GM18909 (cell line): ENCODE data around the gene NTM.

Experiments used
- ATAC-seq: cut with Tn5 transposase; IDR thresholded peaks from one replicate; pipeline ENCODE4 v1.9.1; 2021; ENCODE audit warnings: mild to moderate bottlenecking; ENCODE audit not compliant: unreplicated experiment, poor library complexity

NTM gene

DNA sequence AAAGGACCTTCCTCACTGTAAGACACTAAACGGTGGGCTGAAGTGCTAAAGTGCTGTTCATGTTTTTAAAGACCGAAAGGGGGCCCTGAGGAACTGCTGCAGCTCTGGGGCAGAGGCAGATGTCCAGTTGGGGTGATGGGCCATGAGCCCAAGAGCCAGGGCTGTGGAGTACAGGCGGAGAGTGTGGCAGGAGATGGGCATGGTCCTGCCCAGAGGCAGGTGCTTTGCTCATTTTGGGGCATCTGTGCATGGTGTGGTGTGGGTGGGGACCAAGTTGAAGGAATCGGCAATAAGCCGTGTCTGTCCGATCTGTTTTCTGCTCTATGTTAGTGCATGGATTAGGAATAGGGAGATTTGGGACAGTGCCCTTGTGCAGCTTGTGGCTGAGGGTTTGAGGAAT lies 258.3 kb downstream of the NTM start:
- ATAC-seq: no peak

GRCh38 chr11:131629925-131630540 lies 259.6 kb downstream of the NTM start:
- no peak for ATAC-seq

- no peak for ATAC-seq
Observed at GRCh38 chr11:131632971-131633370, 262.6 kb downstream of the NTM start.

- no peak for ATAC-seq
Observed at GRCh38 chr11:131633921-131634715, 263.7 kb downstream of the NTM start.

DNA sequence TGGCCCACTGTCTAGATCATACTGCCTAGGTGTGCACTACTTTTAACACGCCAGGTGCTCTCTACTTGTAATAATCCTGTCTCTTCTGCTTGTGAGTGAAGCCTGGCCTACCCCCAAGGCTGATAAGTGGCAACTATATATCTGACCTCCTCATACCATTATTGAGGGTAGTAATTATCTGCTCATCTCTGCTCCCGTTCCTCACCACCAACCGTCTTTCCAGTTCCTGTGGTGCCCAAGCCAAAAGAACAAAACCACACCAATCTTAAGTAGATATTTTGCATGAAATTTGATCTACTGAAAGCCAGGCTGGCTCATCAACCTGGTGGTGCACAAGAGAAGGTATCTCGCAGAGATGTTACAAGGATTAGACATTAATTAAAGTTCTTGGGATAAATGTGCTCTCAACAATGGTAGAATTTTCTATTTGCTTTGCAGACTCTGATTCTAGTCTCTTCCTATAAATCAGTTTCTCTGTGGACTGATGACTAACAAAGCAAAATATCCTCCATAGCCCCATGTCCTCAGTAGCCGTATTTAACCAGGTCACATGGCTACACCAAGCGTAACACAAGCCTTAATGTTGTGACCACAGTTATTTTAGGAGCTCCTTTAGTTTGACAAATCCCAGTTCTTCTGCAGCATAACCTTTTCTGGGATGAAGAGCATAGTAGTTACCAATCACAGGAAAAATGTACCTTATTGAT lies 267.2 kb downstream of the NTM start:
- ATAC-seq: no peak

GRCh38 chr11:131638889-131639288 lies 268.5 kb downstream of the NTM start:
- no peak for ATAC-seq

- ATAC-seq: no peak
Observed at GRCh38 chr11:131640320-131640719, 269.9 kb downstream of the NTM start.

DNA sequence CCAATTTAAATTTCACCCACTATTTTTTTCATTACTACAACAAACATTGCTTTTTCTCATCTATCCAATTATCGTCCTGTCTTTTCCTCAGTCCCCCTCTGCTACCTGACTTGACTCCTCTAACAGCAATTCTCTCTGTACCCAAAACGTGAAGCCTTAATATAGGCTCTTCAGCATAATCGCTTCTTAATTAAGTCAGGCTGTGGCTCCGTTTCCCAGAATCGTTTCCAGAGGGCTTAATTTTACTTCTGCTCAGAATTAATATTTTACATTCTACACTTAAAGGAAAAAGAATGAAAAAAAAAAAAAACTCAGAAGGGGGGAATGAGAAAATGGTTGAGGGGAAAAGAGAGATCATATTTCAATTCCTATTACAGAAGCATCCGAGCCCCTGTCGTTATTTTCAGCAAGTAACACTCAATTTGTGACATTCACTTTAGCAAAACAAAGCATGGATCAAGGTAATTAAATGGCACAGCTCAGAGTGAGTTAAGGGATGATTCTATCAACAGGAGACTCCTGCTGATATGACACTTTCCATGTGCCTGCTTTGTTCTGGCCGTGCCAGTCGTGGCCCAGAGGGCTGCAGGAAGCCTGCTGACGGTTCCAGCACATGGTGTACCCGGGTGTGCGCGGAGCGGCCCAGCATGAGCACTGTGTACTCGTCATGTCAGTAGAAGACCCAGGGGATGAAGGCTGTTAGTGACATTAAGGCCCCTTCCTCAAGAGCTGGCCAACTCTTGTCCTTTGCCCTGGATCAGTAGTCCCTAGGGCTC lies 272.5 kb downstream of the NTM start:
- ATAC-seq: no peak

GRCh38 chr11:131644204-131644795 lies 273.9 kb downstream of the NTM start:
- peak; percentile 50 for ATAC-seq

- ATAC-seq: no peak
Observed at GRCh38 chr11:131645237-131645636, 274.8 kb downstream of the NTM start.

DNA sequence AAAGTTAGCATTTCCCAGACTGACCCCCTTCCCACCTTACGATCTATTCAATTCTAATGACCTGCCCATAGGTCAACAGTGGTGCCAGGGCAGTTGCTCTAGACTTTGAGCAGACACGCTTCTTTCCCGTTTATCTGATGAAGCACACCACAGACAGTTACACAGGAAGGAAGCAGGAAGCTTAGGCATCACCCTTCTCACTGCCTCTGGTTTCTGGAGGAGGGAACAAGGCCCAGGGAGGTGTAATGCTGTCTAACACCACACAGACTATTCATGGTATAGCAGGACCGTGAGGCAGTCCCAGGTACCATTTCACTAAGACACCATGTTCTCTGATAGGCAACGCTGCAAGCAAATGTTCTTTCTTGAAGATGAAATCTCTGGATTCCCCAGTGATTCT lies 279.4 kb downstream of the NTM start:
- ATAC-seq: no peak

DNA sequence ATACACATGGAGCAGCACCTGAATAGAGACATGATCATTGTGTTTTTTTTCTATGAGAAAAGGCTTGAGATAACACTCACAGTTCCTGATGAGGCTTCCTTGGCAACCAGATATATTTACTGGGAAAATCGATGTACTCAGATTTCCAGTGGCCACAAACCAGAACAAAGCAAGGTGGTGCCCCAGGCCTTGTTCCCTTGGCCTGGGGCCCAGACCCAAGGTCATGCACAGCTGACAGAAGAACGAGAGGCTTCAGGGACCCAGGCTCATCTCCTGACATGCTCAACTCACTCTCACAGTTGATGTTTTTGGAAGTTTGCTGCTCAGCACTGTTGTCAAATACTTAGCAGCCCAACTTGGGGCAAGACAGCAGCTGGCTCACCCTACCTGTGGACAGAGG lies 281.8 kb downstream of the NTM start:
- ATAC-seq: no peak

DNA sequence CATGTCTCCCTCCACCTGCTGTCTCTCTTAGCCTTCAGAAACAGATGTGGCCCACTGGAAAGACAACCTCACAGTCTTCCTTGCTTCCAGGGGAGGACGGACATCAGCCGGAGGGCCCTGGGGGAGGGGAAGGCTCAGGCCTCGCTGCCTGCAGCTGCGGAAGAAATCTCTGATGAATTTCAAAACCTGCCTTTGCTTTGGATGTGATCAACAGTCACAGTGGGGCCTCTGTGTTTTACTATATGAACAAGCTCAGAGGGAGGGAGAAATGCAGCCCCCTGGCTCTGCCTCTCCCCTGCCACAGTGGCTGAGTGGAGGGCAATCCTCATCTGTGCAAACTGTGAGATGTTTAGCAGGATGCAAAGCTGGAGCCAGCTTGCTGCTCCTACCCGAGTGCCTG lies 282.8 kb downstream of the NTM start:
- ATAC-seq: no peak

GRCh38 chr11:131654849-131655248 lies 284.4 kb downstream of the NTM start:
- no peak for ATAC-seq

DNA sequence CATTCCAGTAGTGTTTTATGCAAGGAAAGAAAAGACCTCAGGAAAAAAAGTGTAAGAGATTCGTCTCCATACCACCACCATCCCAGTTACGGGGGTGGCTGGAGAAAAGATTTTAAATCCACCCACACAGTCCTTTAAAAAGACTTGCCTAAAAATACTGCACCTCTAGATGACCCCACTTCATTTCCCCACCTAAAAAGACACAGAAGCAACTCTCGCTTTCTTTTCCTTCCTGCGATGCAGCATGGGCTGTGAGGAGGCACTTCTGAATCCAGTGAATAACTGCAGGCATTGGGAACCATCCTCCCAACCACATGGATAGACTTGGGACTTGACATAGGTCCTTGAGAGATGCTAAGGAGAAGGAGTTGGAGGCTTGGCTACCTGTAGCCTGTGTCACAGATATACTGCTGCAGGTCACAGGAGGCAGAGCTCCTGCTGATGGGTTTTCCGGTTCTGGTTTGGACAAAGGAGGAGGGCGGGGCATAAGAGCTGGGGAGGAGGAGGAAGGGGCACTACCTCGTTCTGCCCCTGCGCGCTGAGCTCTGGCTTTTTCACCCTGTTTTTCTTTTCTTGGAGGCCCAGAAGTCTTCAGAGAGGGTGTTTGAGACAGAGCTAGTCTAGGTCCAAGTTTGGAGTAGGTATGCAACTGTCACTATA lies 285.9 kb downstream of the NTM start:
- ATAC-seq: no peak

DNA sequence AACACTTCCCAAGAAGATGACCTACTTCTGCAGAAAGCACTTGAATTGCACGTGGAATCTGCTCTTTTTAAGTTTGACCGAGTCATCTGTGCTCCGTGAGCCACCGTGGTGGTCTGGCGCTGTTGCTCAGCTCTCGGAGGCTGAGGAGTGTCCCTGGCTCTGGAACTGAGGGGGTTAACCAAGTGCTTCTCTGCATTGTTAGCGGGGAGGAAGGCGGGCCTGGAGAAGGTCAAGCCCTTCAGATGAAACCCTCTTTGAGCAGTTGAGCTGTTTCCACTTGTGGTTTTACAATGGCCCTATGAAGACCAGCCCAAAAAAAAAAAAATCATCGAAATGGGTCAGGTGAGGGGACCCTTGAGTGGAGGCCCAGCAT lies 286.4 kb downstream of the NTM start:
- no peak for ATAC-seq

DNA sequence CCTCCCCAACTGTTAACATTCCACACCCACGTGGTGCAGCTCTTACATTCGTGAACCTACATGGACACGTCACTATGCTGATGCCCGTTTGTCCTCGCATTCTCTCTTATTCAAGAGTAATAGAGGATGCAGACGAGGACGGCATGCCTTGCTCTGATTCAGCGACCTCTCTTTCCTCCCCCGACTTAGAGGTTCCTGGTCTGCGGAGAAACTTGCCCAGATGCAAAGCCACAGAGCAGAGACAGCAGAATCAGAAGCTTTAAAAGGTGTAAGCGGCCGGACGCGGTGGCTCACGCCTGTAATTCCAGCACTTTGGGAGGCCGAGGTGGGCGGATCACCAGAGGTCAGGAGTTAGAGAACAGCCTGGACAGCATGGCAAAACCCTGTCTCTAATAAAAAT lies 288.0 kb downstream of the NTM start:
- no peak for ATAC-seq

DNA sequence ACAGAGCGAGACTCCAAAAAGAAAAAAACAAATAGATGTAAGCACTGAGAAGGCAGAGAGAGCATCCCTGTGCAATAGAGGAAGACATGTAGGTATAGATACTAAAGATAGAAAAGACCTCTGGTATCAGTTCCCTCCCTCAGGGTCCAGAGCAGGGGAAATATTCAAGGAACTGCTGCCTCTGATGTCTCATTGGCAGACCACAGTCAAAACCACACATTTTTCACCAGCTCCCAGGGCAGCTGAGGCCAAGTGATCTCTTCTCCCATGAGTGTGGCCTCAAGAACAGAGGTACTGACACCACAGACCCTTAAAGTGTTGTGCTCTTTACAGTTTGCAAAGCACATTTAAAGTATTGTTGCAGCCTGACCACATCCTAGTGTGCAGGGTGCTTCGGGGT lies 288.5 kb downstream of the NTM start:
- peak; percentile 78 for ATAC-seq

DNA sequence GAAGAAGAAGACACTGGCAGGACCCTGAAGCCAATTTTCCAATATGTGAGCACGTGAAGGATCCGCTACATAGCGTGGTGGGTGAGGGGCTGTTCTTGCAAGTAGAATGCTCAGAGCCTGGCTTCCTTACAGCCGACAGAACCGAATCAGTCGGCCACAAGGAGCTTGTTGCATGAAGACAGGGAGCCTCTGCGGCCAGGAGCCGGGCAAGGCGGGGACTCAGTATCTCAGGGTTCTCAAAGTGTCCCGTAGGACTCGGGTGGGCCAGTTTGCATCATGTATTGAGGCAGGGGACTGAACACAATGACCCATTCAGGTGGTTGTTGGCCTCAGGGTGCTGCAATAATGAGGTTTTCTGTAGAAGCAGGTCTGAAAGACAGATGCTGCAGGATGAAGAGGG lies 289.5 kb downstream of the NTM start:
- no peak for ATAC-seq

GRCh38 chr11:131661132-131661531 lies 290.7 kb downstream of the NTM start:
- no peak for ATAC-seq
